HepG2 (cell line): ENCODE results near the gene PIGZ. TPM values are rescaled to one million over a fixed set of nuclear protein-coding genes. Genes with fewer than 3 reads are reported as not detected.

Experiments used
- AFF4 ChIP-seq: sonication (generic); formaldehyde crosslinking; IDR thresholded peaks from 2 replicates; pipeline ENCODE4 v1.4.0; 2020; ENCODE audit warnings: missing genetic modification reagents
- DRAP1 ChIP-seq: IDR thresholded peaks from 2 replicates; pipeline ENCODE4 v1.6.1; 2016; ENCODE audit warnings: missing genetic modification reagents, missing compliant biosample characterization
- HIVEP1 ChIP-seq: sonication (generic); formaldehyde crosslinking; IDR thresholded peaks from 2 replicates; pipeline ENCODE4 v1.4.0; 2020; ENCODE audit warnings: mild to moderate bottlenecking, missing genetic modification reagents
- KDM2A ChIP-seq: sonication (generic); formaldehyde crosslinking; IDR thresholded peaks from 2 replicates; pipeline ENCODE4 v1.4.0; 2020; ENCODE audit warnings: low read depth, missing genetic modification reagents, borderline replicate concordance
- MEF2D ChIP-seq: sonication (generic); formaldehyde crosslinking; IDR thresholded peaks from 2 replicates; pipeline ENCODE4 v1.5.1; 2020; ENCODE audit warnings: mild to moderate bottlenecking, missing genetic modification reagents
- MXD3 ChIP-seq: IDR thresholded peaks from 2 replicates; pipeline ENCODE4 v1.6.1; 2016; ENCODE audit warnings: mild to moderate bottlenecking, missing biosample characterization, missing genetic modification reagents
- PRDM10 ChIP-seq: sonication (generic); formaldehyde crosslinking; IDR thresholded peaks from 2 replicates; pipeline ENCODE4 v1.4.0; 2020; ENCODE audit warnings: low read depth, missing genetic modification reagents
- REL ChIP-seq: sonication (generic); formaldehyde crosslinking; conservative IDR thresholded peaks from 2 replicates; pipeline ENCODE4 v1.8.0; 2022; ENCODE audit warnings: mild to moderate bottlenecking, missing genetic modification reagents, moderate library complexity
- SP5 ChIP-seq: IDR thresholded peaks from 2 replicates; pipeline ENCODE4 v1.6.1; 2016; ENCODE audit warnings: low read depth, borderline replicate concordance
- TBL1XR1 ChIP-seq: fragments of 150-350 bp; IDR thresholded peaks from 2 replicates; pipeline ENCODE4 v1.6.1; 2014; ENCODE audit warnings: borderline replicate concordance, low read length; ENCODE audit not compliant: partially characterized antibody
- TFE3 ChIP-seq: IDR thresholded peaks from 2 replicates; pipeline ENCODE4 v1.6.1; 2016
- ZBTB1 ChIP-seq: sonication (generic); formaldehyde crosslinking; IDR thresholded peaks from 2 replicates; pipeline ENCODE4 v1.4.0; 2020; ENCODE audit warnings: missing genetic modification reagents, borderline replicate concordance
- ZNF256 ChIP-seq: sonication (generic); formaldehyde crosslinking; conservative IDR thresholded peaks from 2 replicates; pipeline ENCODE4 v1.4.0; 2020; ENCODE audit warnings: missing genetic modification reagents
- ZNF800 ChIP-seq: sonication (generic); formaldehyde crosslinking; IDR thresholded peaks from 2 replicates; pipeline ENCODE4 v1.4.0; 2020; ENCODE audit warnings: missing genetic modification reagents
- polyA plus RNA-seq, 8 experiments: library from polyadenylated mRNA; depleted of rRNA in 3 of 8; stranded (reverse) in 7 of 8; unstranded in 1 of 8; fragments of >200 nt; fragmentation: Illumina TruSeq in 4 of 8; extraction: Trizol in 4 of 8; gene quantifications; 2 replicates each; pipeline versions ENCODE4 v1.2.1 to v1.2.3, GENCODE V29; 2011 to 2016; ENCODE audit warnings: low read depth in 4 of 8, missing spikeins in 1 of 8, mixed read lengths in 1 of 8; ENCODE audit not compliant: insufficient read depth in 1 of 8
- total RNA-seq, 5 experiments: library from RNA; depleted of rRNA; stranded (reverse); fragments of >200 nt; fragmentation: Illumina TruSeq; extraction: Trizol; gene quantifications; 2 replicates each; pipeline ENCODE4 v1.2.3, GENCODE V29; 2016; ENCODE audit warnings: low read depth in 1 of 5

The PIGZ gene
- total and polyA plus RNA-seq, 2 of the 13 experiments (the other 11 are each of a cell fraction or from before 2014, with no cell fraction given) = 4.7 to 60.5 TPM

- no peak for TF ChIP-seq DRAP1
- no peak for TF ChIP-seq REL (CRISPR knock-in tag)
- TF ChIP-seq KDM2A (CRISPR knock-in tag) = peak; percentile 45; the same call in 1 of the 2 replicates
- no peak for TF ChIP-seq MXD3 (CRISPR knock-in tag)
- TF ChIP-seq ZNF800 (CRISPR knock-in tag) = 0 out of 2 replicates have a peak, but pooled peaks have one; percentile 16
- no peak for TF ChIP-seq ZBTB1 (CRISPR knock-in tag)
- TF ChIP-seq TBL1XR1 = no peak
- TF ChIP-seq ZNF256 = no peak
- TF ChIP-seq TFE3 (CRISPR knock-in tag) = no peak
- no peak for TF ChIP-seq MEF2D (CRISPR knock-in tag)
- no peak for TF ChIP-seq PRDM10 (CRISPR knock-in tag)
- TF ChIP-seq SP5 = no peak
- TF ChIP-seq AFF4 = no peak
- TF ChIP-seq HIVEP1 (CRISPR knock-in tag) = peak; percentile 59; the same call in 1 of the 2 replicates
These were observed 564 bp upstream of the PIGZ start (continued) for GRCh38 chr3:196969134-196969659.
